Measurements from ENCODE around the gene MGAT5B. TPM values are rescaled to one million over a fixed set of nuclear protein-coding genes. Genes with fewer than 3 reads are reported as not detected.

The MGAT5B gene
- total and polyA plus RNA-seq, 2 experiments from 2014 or later: 0.11 to 0.16 TPM

DNA sequence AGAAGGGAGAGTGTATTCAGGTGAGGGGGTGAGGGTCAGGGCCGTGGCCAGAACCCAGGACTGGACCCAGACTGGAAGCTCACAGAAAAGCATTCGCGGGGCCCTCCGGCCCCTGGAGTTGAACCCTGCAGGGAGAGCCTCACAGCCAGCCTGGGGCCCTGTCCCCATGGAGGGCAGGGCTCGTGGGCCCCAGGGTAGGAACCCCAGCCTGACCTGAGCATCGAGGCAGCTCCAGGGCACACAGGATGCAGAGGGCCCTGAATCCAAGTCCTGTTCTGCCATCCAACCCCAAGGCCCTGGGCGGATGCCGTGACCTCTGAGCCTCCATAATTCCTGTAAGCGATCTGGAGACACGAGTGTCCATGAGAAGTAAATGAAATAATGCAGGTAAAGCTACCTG, 79.1 kb downstream of the MGAT5B start:
- Histone ChIP-seq H3K79me2 (ENCODE audit: insufficient read depth) (no peaks in the 10 kb centered on the region), H3K27ac (no peak overlapping the region), H3K9me3 (ENCODE audit: low read depth) (no peaks in the 10 kb centered on the region), H3K9ac (no peak overlapping the region), H3K27me3 (replicated peaks; ENCODE audit: insufficient read depth) (no peaks in the 10 kb centered on the region; the same call in 1 of the 2 replicates), H3K9me2 (ENCODE audit: insufficient read depth) (no peaks in the 10 kb centered on the region), H4K20me1 (ENCODE audit: insufficient read depth) (no peaks in the 10 kb centered on the region), H2AFZ (no peak overlapping the region), H3K4me3 (no peak overlapping the region), H3F3A (ENCODE audit: insufficient read depth) (no peaks in the 10 kb centered on the region), H3K4me1 (ENCODE audit: insufficient read depth) (no peaks in the 10 kb centered on the region), H3K36me3 (ENCODE audit: low read depth) (no peaks in the 10 kb centered on the region), H3K4me2 (ENCODE audit: unreplicated experiment) (no peak overlapping the region)
- DNase-seq: no peak
- TF ChIP-seq EZH2 (IDR thresholded peaks at IDR 0.05; ENCODE audit: insufficient read depth, poor library complexity, severe bottlenecking) (no peak), EZH2phosphoT487 (IDR thresholded peaks at IDR 0.05; ENCODE audit: insufficient read depth, low read depth) (no peak)
- in situ Hi-C loops (cut with MboI): no loop called here
- WGBS, 2 experiments (ENCODE audit: low coverage in 1 of 2, low lambda C conversion rate in 2 of 2, missing lambda C conversion rate in 2 of 2): 79 to 85% methylated on average over 9 to 10 of the region's 10 CpGs

DNA sequence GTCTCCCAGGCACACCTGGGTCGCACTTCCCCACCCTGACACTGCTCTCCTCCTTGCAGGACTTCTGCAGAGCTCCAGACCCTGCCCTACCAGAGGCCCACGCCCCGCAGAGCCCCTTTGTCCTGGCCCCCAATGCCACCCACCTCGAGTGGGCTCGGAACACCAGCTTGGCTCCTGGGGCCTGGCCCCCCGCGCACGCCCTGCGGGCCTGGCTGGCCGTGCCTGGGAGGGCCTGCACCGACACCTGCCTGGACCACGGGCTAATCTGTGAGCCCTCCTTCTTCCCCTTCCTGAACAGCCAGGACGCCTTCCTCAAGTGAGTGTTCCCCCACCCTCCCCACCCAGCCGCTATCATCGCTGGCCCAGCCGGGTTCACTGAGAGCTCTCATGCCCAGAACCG, 79.6 kb downstream of the MGAT5B start:
- no peak for DNase-seq
- in situ Hi-C loops (cut with MboI): no loop called here
- H3K36me3 ChIP-seq (ENCODE audit: low read depth): no peaks in the 10 kb centered on the region
- H3K4me1 ChIP-seq (ENCODE audit: insufficient read depth): no peaks in the 10 kb centered on the region
- H4K20me1 ChIP-seq (ENCODE audit: insufficient read depth): no peaks in the 10 kb centered on the region
- WGBS, 2 experiments (ENCODE audit: low coverage in 1 of 2, low lambda C conversion rate in 2 of 2, missing lambda C conversion rate in 2 of 2): 73 to 77% methylated on average over 8 to 17 of the region's 17 CpGs
- no peaks in the 10 kb centered on the region for H3K9me3 ChIP-seq (ENCODE audit: low read depth)
- H3K9me2 ChIP-seq (ENCODE audit: insufficient read depth): no peaks in the 10 kb centered on the region
- H3K79me2 ChIP-seq (ENCODE audit: insufficient read depth): no peaks in the 10 kb centered on the region
- TF ChIP-seq EZH2 (IDR thresholded peaks at IDR 0.05; ENCODE audit: insufficient read depth, poor library complexity, severe bottlenecking) (no peak), EZH2phosphoT487 (IDR thresholded peaks at IDR 0.05; ENCODE audit: insufficient read depth, low read depth) (no peak)
- H3K27ac ChIP-seq: no peak overlapping the region
- H3K4me2 ChIP-seq (ENCODE audit: unreplicated experiment): no peak overlapping the region
- H3K27me3 ChIP-seq (replicated peaks; ENCODE audit: insufficient read depth): no peaks in the 10 kb centered on the region; the same call in 1 of the 2 replicates
- no peaks in the 10 kb centered on the region for H3F3A ChIP-seq (ENCODE audit: insufficient read depth)
- no peak overlapping the region for H2AFZ ChIP-seq
- H3K4me3 ChIP-seq: no peak overlapping the region
- H3K9ac ChIP-seq: no peak overlapping the region

DNA sequence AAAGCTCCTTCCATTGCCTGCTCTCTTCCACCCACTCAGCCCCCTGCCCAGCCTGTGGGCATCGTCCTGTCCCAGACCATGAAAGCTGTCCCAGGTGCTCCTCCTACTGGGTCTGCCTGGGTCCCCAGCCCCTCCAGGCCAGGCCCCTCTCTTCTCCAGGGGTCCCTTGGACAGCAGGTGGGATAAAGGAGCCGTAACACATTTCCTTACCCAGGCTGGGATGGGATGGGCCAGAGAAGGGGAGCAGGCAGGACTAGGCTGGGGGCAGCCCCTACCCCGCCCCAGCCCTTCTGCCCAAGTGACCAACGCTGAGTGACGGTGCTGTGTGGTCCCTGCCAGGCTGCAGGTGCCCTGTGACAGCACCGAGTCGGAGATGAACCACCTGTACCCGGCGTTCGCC, 80.1 kb downstream of the MGAT5B start:
- no peaks in the 10 kb centered on the region for H3K79me2 ChIP-seq (ENCODE audit: insufficient read depth)
- no peaks in the 10 kb centered on the region for H3K9me3 ChIP-seq (ENCODE audit: low read depth)
- no peak overlapping the region for H3K27ac ChIP-seq
- H3K9me2 ChIP-seq (ENCODE audit: insufficient read depth): no peaks in the 10 kb centered on the region
- H3K4me3 ChIP-seq: no peak overlapping the region
- H3K9ac ChIP-seq: no peak overlapping the region
- no peaks in the 10 kb centered on the region for H4K20me1 ChIP-seq (ENCODE audit: insufficient read depth)
- no peak overlapping the region for H3K4me2 ChIP-seq (ENCODE audit: unreplicated experiment)
- WGBS, 2 experiments (ENCODE audit: low coverage in 1 of 2, low lambda C conversion rate in 2 of 2, missing lambda C conversion rate in 2 of 2): 85 to 90% methylated on average over 9 to 10 of the region's 10 CpGs
- TF ChIP-seq EZH2 (IDR thresholded peaks at IDR 0.05; ENCODE audit: insufficient read depth, poor library complexity, severe bottlenecking): no peak
- TF ChIP-seq EZH2phosphoT487 (IDR thresholded peaks at IDR 0.05; ENCODE audit: insufficient read depth, low read depth): no peak
- H3K4me1 ChIP-seq (ENCODE audit: insufficient read depth): no peaks in the 10 kb centered on the region
- H3F3A ChIP-seq (ENCODE audit: insufficient read depth): no peaks in the 10 kb centered on the region
- in situ Hi-C loops (cut with MboI): no loop called here
- no peaks in the 10 kb centered on the region for H3K36me3 ChIP-seq (ENCODE audit: low read depth)
- no peaks in the 10 kb centered on the region for H3K27me3 ChIP-seq (replicated peaks; ENCODE audit: insufficient read depth)
- H2AFZ ChIP-seq: no peak overlapping the region
- no peak for DNase-seq

DNA sequence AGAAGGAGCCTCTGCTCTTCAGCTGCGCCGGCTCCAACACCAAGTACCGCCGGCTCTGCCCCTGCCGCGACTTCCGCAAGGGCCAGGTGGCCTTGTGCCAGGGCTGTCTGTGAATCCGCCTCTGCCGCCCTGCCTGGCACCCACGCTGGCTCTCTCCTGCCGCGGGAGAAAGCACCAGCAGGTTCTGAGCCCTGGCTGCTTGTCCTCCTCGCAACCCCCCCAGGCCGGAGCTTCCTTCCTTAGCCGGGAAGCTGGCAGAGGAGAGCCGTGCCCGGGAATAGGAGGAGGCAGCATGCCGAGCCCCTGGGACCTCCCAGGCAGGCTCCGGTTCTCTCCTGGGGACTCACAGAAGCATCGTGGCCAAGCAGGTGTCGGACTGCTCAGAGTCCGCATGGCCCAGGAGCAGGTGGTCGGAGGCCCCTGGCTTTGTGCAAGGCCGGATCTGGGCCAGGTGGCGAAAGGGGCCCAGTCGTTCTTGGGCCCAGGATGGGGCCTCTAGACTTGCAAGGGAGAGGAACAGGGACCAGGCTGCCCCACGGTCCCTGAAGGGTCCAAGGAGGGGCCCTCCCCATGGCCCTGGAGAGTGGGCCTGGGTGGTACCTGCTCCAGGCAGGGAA, 80.6 kb downstream of the MGAT5B start:
- Histone ChIP-seq H4K20me1 (ENCODE audit: insufficient read depth) (no peaks in the 10 kb centered on the region), H2AFZ (no peak overlapping the region), H3K79me2 (ENCODE audit: insufficient read depth) (no peaks in the 10 kb centered on the region), H3K4me2 (ENCODE audit: unreplicated experiment) (no peak overlapping the region), H3K27ac (no peak overlapping the region), H3K9me3 (ENCODE audit: low read depth) (no peaks in the 10 kb centered on the region), H3K36me3 (ENCODE audit: low read depth) (no peaks in the 10 kb centered on the region), H3K4me3 (no peak overlapping the region), H3K9me2 (ENCODE audit: insufficient read depth) (no peaks in the 10 kb centered on the region), H3K4me1 (ENCODE audit: insufficient read depth) (no peaks in the 10 kb centered on the region), H3K27me3 (replicated peaks; ENCODE audit: insufficient read depth) (no peaks in the 10 kb centered on the region), H3F3A (ENCODE audit: insufficient read depth) (no peaks in the 10 kb centered on the region), H3K9ac (no peak overlapping the region)
- WGBS, 2 experiments (ENCODE audit: low coverage in 1 of 2, low lambda C conversion rate in 2 of 2, missing lambda C conversion rate in 2 of 2): 73 to 80% methylated on average over 26 of the region's 27 CpGs
- DNase-seq: no peak
- in situ Hi-C loops (cut with MboI): no loop called here
- no peak for TF ChIP-seq EZH2 (IDR thresholded peaks at IDR 0.05; ENCODE audit: insufficient read depth, poor library complexity, severe bottlenecking)
- no peak for TF ChIP-seq EZH2phosphoT487 (IDR thresholded peaks at IDR 0.05; ENCODE audit: insufficient read depth, low read depth)
